PC-3 (cell line): ENCODE data around the gene PDXK. TPM values are rescaled to one million over a fixed set of nuclear protein-coding genes. Genes with fewer than 3 reads are reported as not detected.

Experiments
- ATAC-seq: fragments of 200-7000 bp; cut with Tn5 transposase; 2 replicates; pipeline ENCODE4 v1.9.1; 2020; ENCODE audit warnings: mild to moderate bottlenecking, moderate library complexity
- BruUV-seq: library from RNA; stranded (reverse); fragments of 400-500 nt; replicated peaks from 2 replicates; lab custom pipeline; 2021; lab: Mats Ljungman, UMichigan
- CTCF ChIA-PET: fragments of 300-600 bp; sonication (Branson Sonifier 250); formaldehyde crosslinking; loops from one replicate; lab custom pipeline; 2022; ENCODE audit warnings: antibody characterized with exemption; lab: Charles Lee
- POLR2A ChIA-PET: fragments of 300-600 bp; sonication (Branson Sonifier 250); formaldehyde crosslinking; loops from one replicate; lab custom pipeline; 2022; ENCODE audit warnings: antibody characterized with exemption; ENCODE audit not compliant: unreplicated experiment; lab: Charles Lee
- DNase-seq: peaks from one replicate; pipeline ENCODE4 v3.0.0-alpha.2; 2015
- H2AFZ ChIP-seq: fragments of 300-600 bp; sonication (generic); 2 replicates; pipeline ENCODE4 v1.6.0; 2016; ENCODE audit warnings: antibody characterized with exemption, low read length
- H3F3A ChIP-seq: fragments of 300-600 bp; sonication (generic); one replicate; pipeline ENCODE4 v1.6.0; 2017; ENCODE audit warnings: antibody characterized with exemption, low read length, control low read depth, mild to moderate bottlenecking; ENCODE audit not compliant: unreplicated experiment
- H3K27ac ChIP-seq: fragments of 300-600 bp; sonication (generic); 2 replicates; pipeline ENCODE4 v1.5.1; 2016; ENCODE audit warnings: mild to moderate bottlenecking, low read length
- H3K27me3 ChIP-seq: fragments of 300-600 bp; sonication (generic); 2 replicates; pipeline ENCODE4 v1.6.1; 2016; ENCODE audit warnings: low read length, mixed read lengths
- H3K36me3 ChIP-seq: fragments of 300-600 bp; sonication (generic); 2 replicates; pipeline ENCODE4 v1.6.1; 2016; ENCODE audit warnings: low read depth, mixed run types, low read length, mixed read lengths
- H3K4me1 ChIP-seq: fragments of 300-600 bp; sonication (generic); 2 replicates; pipeline ENCODE4 v1.5.1; 2016; ENCODE audit warnings: low read length; ENCODE audit not compliant: insufficient read depth
- H3K4me2 ChIP-seq: fragments of 300-600 bp; sonication (generic); 2 replicates; pipeline ENCODE4 v1.6.0; 2016; ENCODE audit warnings: low read length
- H3K4me3 ChIP-seq: fragments of 300-600 bp; sonication (generic); 2 replicates; pipeline ENCODE4 v1.5.1; 2016; ENCODE audit warnings: mild to moderate bottlenecking, low read length, mixed read lengths
- H3K79me2 ChIP-seq: fragments of 300-600 bp; sonication (generic); 2 replicates; pipeline ENCODE4 v1.6.1; 2017; ENCODE audit warnings: low read length, mixed read lengths
- H3K9ac ChIP-seq: fragments of 300-600 bp; sonication (generic); 2 replicates; pipeline ENCODE4 v1.6.0; 2016; ENCODE audit warnings: mild to moderate bottlenecking, low read length
- H3K9me2 ChIP-seq: fragments of 300-600 bp; sonication (generic); replicated peaks from 2 replicates; pipeline ENCODE4 v1.6.1; 2016; ENCODE audit warnings: mixed run types, low read length, mixed read lengths
- H3K9me3 ChIP-seq: fragments of 300-600 bp; sonication (generic); 2 replicates; pipeline ENCODE4 v1.6.1; 2016; ENCODE audit warnings: low read length, mixed read lengths
- H4K20me1 ChIP-seq: fragments of 300-600 bp; sonication (generic); 2 replicates; pipeline ENCODE4 v1.6.1; 2016; ENCODE audit warnings: low read length, mixed read lengths
- CTCF ChIP-seq: fragments of 300-600 bp; sonication (generic); conservative IDR thresholded peaks from 2 replicates; pipeline ENCODE4 v1.5.1; 2017; ENCODE audit warnings: antibody characterized with exemption, low read depth, mild to moderate bottlenecking, low read length
- EZH2 ChIP-seq: fragments of 300-600 bp; sonication (generic); IDR thresholded peaks from one replicate; pipeline ENCODE4 v1.6.1; 2017; ENCODE audit warnings: antibody characterized with exemption, mild to moderate bottlenecking, low read length; ENCODE audit not compliant: unreplicated experiment
- EZH2phosphoT487 ChIP-seq: fragments of 300-600 bp; sonication (generic); IDR thresholded peaks from 2 replicates; pipeline ENCODE4 v1.6.1; 2018; ENCODE audit warnings: mild to moderate bottlenecking, antibody characterized with exemption, low read length, borderline replicate concordance
- intact Hi-C: fragments of 100-400 bp; cut with micrococcal nuclease; formaldehyde crosslinking; loops from 2 replicates; pipeline ENCODE4 v1.9.0; 2023
- total RNA-seq: library from RNA; depleted of rRNA; stranded (reverse); fragments of >200 nt; gene quantifications from 2 replicates; pipeline ENCODE4 v1.2.3, GENCODE V29; 2014

Gene PDXK
- total RNA-seq, 1 experiment from 2014 or later: 464 TPM

- ChIA-PET CTCF (no interaction called here), POLR2A (no interaction called here)
- 0 out of 2 replicates have a peak, but pooled peaks cover 4% of the 10 kb centered on the region for H4K20me1 ChIP-seq
- H3K79me2 ChIP-seq: no peaks in the 10 kb centered on the region
- no peaks in the 10 kb centered on the region for H3K27me3 ChIP-seq
- H3K27ac ChIP-seq: no peak overlapping the region
- BruUV-seq: no TSS peak
- TF ChIP-seq EZH2 (no peak), CTCF (no peak), EZH2phosphoT487 (no peak)
- H2AFZ ChIP-seq: no peak overlapping the region
- no peaks in the 10 kb centered on the region for H3F3A ChIP-seq
- no peak overlapping the region for H3K4me3 ChIP-seq
- intact Hi-C loops: no loop called here
- DNase-seq (no peak), ATAC-seq (no peak)
- H3K36me3 ChIP-seq: peaks cover 57% of the 10 kb centered on the region
- no peak overlapping the region for H3K4me2 ChIP-seq
- no peak overlapping the region for H3K9ac ChIP-seq
- H3K9me2 ChIP-seq: no peaks in the 10 kb centered on the region
- H3K9me3 ChIP-seq: no peaks in the 10 kb centered on the region
- no peaks in the 10 kb centered on the region for H3K4me1 ChIP-seq
Observed at GRCh38 chr21:43745772-43746517, 27.0 kb downstream of the PDXK start.

GRCh38 chr21:43748622-43749021 lies 29.7 kb downstream of the PDXK start:
- H3K27ac ChIP-seq: no peak overlapping the region
- peaks cover 66% of the 10 kb centered on the region for H3K36me3 ChIP-seq
- no peaks in the 10 kb centered on the region for H3K9me3 ChIP-seq
- no peak for ATAC-seq
- no peak overlapping the region for H3K4me2 ChIP-seq
- CTCF ChIA-PET: no interaction called here
- intact Hi-C loops: no loop called here
- TF ChIP-seq EZH2phosphoT487: no peak
- no peak for TF ChIP-seq EZH2
- TF ChIP-seq CTCF: no peak
- POLR2A ChIA-PET: no interaction called here
- no peak for DNase-seq
- H3K4me3 ChIP-seq: no peak overlapping the region
- no peaks in the 10 kb centered on the region for H3K4me1 ChIP-seq
- no TSS peak for BruUV-seq
- H3K9ac ChIP-seq: no peak overlapping the region
- no peaks in the 10 kb centered on the region for H3F3A ChIP-seq
- no peaks in the 10 kb centered on the region for H3K79me2 ChIP-seq
- H3K27me3 ChIP-seq: no peaks in the 10 kb centered on the region
- H2AFZ ChIP-seq: no peak overlapping the region
- no peaks in the 10 kb centered on the region for H4K20me1 ChIP-seq
- no peaks in the 10 kb centered on the region for H3K9me2 ChIP-seq

- POLR2A ChIA-PET: no interaction called here
- CTCF ChIA-PET: no interaction called here
Observed at GRCh38 chr21:43749651-43750262, 30.8 kb downstream of the PDXK start.

More at GRCh38 chr21:43749651-43750262, 30.8 kb downstream of the PDXK start:
- intact Hi-C loops: no loop called here
- ATAC-seq (no peak), DNase-seq (no peak)
- Histone ChIP-seq H3K9me2 (no peaks in the 10 kb centered on the region), H4K20me1 (no peaks in the 10 kb centered on the region), H3K9me3 (no peaks in the 10 kb centered on the region), H3K79me2 (no peaks in the 10 kb centered on the region), H3K4me1 (no peaks in the 10 kb centered on the region), H3K4me2 (no peak overlapping the region), H2AFZ (no peak overlapping the region), H3K36me3 (peaks cover 67% of the 10 kb centered on the region), H3K27ac (no peak overlapping the region), H3K4me3 (no peak overlapping the region), H3K9ac (no peak overlapping the region), H3F3A (no peaks in the 10 kb centered on the region), H3K27me3 (no peaks in the 10 kb centered on the region)
- no peak for TF ChIP-seq EZH2phosphoT487
- no peak for TF ChIP-seq CTCF
- TF ChIP-seq EZH2: no peak
- no TSS peak for BruUV-seq
